HG03108 (cell line): Measurements from ENCODE around the gene FCHSD2.
A peak's percentile ranks its signal among the peaks of the same experiment; 100 is the strongest.

Experiments used
- ATAC-seq: cut with Tn5 transposase; IDR thresholded peaks from one replicate; pipeline ENCODE4 v1.9.1; 2021; ENCODE audit warnings: moderate library complexity; ENCODE audit not compliant: unreplicated experiment

The FCHSD2 gene

DNA sequence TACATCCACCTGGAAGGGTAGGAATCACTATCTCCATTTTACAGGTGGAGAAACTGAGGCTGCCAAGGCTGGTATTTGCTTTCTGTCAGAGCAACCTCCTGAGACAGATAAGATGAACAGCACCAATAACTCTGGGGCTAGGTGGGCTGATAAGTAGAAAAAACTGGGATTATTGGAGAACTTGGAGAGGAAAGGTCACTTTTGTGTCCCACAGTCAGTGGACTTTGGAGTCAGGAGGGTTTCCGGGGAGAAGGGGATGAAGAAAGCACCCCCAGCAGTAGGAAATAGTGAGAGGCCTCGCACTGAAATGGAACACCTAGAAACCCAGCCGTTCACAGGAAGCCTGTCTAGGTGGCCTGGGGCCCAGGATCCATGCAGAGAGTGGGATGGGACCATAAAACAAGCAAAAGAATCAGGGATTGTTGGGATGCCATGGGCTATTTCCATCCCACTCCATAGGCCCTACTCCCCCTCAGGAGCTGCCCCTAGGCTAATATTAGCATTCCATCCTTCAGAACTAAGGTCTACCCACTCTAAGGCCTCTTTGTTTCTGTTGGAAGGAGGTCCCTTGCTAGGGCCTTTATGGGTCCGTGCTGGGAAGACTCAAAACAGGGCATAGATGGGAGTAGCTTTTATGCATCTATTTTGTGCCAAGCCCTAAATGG, 31.0 kb upstream of the FCHSD2 start:
- ATAC-seq: no peak

DNA sequence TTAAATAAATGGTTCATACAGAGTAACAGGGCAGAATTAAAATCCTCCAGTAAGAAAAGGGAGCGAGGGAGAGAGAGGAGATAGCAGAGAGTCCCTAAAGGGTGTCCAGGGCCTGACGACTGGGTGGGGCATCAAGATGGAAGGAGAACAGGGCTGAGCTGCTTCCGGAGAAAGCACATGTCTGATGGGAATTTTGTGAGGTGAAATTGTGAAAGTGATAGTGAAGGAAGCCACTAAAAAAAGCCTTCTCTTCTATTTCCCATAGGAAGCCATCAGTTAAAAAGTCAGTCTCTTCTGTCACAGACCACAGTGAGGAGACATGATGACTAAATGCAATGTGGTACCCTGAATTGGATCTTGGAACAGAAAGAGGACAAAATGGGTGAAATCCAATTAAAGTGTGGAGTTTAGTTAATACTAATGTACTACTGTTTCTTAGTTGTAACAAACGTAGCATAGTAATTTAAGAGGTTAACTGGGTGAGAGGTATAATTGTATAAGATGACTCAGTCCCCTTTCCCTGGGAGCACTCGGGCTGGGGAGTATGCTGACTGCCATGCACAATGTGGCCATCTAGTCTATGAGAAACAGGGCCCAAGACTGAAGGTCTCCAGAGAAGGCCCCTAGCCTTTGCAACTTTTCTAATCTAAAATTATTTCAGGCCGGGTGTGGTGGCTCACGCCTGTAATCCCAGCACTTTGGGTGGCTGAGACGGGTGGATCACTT, 29.5 kb upstream of the FCHSD2 start:
- ATAC-seq: no peak

DNA sequence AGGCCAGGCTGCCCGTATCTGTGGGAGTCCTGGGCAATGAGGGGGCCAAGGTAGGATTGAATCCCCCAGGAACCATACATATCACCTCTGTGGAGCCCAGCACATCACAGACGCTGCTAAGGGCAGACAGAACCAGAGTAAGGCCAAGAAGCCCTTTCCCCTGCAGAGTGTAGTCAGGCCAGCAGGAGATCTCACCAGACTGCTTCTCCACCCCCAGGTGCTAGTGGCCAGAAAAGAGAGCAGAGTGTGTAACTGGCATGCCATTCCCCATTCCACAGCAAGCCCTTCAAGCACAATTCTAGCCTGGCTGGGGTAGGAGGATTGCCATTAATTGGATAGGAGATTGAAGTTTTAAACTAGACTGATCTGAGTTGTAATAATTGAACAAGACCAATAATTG, 28.0 kb upstream of the FCHSD2 start:
- no peak for ATAC-seq

DNA sequence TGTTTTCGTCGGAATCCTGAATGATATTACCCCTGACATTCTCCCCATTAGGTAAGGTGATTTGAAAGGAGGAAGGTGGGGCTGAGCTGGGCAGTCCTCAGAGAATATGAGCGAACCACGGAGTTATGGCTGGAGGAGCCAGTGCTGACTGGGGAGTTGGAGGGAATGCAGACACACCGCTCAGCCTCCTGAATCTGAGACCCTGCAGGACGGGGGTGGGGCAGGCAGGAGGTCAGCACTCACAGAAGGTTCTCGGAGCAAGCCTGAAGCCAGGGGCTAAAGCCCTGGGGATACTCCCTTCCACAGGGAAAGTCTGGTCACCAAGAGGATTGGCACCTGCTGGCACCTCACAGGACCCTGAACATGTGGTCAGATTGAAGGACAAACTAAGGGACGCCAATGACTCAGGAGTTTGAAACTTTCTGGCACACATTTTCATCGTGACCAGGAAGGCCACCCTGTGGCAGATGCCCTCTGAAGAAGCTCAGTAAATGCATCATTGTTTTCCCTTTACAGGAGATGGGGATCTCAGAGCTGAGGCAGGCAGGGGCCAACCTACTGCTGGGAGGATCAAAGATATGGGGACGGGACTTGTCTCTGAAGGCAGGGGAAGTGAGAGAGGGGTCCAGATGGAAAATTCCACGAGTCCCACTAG, 26.9 kb upstream of the FCHSD2 start:
- ATAC-seq: no peak

DNA sequence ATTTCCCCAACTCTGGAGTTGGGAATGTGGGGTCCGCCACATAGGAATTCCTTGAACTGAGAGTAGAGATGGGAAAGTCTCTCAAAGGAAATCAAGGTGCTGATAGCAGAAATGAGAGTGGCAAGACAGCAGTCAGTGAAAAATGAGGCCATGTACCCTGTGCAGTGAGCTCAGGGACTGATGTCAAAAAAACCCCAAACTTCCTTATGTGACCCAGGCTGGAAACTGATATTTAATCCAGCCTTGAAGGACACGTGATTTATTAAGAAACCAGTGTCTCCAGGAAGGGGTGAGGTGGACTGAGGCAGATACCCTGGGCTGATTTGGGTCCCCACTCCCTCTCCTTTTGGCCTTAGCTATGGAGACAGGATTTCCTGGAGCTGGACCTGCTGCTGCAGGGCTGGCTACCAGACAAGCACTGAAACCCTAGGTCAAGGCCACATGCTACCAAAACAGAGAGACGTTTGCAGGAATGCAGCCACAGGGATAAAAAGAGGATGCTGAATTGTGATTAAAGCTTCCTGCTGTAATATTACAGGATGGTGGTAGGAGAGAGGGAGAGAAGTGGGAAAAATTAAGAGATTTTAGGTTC, 25.3 kb upstream of the FCHSD2 start:
- no peak for ATAC-seq

DNA sequence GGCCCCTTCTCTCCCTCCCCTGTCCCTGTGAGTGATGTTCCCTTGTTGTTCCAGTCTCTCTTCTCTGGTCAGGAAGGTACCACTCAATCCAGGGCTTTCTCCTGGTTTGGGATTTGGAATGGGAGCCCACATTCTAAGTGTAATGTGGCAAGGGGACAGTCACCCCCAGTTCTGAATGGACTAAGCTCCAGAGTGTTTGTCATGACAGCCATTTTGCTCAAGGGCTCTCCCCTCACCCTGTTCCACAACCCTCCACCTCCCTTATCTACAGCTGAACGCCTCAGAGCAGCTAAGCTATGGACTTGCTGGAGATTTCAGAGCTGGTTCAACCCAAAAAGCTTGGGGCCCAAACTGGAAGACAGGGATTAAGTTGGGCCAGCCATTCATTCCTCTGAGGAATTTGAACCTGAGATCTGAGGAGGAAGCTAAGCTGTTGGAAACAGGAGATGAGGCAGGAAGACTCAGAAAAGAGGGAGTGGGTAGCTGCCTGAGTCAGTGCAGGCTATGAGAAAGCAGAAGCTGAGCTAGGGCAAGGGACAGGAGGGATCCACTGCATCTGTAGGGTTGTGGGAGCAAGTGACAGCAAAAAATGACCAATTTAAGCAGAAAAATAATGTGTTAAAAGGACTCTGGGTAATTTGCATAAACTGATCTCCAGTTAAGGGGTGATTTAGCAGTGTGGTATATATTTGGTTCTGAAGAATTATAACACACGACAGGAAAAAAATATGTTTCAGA, 22.9 kb upstream of the FCHSD2 start:
- ATAC-seq: no peak

DNA sequence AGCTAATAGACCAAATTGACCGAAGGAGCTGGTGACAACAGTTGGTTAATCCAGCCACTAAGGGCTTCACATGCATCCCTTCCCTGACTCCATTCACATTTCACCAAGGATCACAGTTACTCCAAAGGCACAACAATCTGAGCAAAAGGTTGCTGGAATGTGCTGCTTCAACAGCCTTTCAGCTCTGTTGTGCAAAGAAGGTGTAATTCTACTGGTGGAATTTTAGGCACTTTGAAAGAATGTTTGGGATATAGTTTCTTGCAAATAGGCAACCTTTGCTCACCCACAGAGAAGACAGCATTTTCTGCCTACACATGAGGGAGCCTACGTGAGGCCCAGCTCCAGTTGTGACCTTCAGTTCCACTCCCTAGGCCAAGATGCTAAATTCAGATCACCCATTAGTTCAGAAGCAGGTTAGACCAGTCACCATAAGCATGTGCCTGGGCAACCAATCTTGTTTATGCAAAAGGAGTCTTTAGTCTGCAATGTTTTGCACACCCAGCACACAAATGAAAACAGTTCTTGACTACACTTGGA, 21.6 kb upstream of the FCHSD2 start:
- ATAC-seq: no peak

DNA sequence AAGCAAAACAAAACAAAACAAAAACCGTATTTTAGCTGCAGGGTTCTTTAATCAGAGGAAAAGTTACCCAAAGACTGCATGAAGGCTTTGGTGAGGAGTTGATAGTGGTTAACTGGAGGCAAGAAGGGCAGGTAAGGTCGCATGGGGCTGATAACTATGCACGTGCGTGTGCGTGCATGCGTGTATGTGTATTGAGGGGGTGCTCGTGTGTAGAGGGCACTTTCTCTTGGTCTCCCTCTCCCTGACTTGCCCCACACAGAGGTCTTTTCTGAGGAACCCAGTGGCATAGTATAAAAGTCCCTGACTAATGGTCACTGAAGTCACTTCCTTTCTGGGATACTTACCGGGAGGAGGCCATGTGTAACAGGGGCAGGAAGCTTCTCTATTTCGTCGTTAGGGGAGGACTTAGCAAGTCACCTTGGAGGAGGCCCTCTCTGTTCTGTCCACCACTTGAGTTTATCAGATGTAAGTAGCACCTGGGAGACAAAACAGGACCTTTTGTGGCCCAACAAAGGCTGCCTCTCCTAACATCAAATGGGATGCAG, 20.1 kb upstream of the FCHSD2 start:
- no peak for ATAC-seq

DNA sequence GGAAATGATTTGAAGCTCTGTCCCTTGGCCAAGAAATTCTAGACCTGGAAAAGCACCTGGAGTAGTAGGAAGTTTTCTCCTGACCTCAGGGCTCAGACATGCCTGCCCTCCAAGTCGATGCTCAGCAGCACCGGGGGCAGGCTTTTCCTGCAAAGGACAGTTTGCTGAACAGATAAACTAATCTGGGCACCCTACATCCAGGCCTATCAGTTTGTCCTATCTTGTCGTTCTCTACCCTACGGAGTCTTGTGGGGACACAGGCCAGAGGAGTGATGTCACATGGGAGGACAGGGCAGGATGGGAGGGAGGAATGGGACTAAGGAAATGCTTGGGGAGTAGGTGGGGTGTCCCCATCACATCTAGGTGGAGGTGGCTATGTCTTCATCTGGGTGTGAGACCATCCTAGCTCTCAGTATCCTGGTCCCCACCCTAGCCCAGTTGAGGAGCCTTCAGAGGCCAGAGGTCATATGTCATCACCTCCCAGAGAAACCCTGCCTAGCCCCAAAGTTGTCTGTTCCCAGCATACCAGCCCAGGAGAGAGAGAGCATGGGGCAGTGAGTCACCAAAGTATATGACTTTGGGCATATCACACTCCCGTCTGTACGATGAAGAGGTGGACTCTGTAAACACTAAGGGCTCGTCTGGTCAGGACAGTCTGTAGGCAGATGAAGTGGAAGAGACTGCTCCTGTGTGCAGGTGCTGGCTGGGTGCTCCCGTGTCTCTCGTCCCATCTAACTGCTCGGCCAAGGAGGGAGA, 18.1 kb upstream of the FCHSD2 start:
- ATAC-seq: no peak

DNA sequence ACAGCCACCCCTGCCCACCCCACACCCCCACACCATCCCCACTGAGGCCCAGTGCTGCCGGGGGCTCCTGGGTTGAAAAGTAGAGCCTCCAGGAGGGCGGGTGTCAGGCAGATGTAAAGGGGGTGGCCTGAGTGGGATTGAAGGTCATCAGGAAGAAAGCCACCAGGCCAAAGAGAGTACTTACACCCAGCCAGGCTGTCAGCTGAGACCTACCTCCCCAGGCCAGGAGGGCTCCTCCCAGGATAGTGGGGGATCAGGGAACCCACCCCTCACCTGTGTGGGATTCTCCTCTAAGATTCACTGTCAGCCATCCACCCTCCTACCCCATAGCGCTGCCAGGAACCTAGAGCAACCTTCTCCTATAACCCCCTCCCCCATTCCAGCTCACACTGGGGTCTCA, 17.2 kb upstream of the FCHSD2 start:
- ATAC-seq: no peak

DNA sequence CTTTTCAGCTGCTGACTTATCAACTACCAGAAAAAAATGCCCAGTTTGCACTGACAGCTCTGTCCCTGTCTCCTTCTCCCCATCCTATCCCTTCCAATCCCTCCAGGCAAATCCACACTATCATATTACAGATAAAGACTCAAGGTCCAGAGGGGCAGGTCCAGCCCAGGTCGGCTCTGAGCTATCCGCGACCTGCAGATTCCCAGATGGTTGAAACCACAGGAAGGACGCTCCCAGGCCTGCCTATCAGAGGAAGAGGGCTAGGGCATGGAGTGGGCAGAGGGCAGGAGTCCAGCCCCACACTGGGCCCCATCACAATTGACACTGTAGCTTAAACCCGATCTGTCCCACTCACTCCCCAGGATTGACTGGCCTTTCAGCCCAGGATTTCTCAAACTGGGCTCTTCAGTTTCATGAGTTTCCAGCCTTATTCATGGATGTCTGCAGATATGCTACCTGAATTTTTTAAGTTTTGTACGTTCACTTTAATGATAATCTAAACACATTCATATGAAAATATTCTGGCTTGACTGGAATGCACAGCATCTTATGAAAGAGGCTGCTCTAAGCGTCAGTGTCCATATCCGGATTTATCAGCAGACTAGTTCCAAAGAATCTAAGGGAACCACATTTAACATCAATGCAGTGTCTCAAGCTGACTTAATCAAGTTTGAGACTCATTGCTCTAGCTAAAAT, 16.4 kb upstream of the FCHSD2 start:
- ATAC-seq: no peak

DNA sequence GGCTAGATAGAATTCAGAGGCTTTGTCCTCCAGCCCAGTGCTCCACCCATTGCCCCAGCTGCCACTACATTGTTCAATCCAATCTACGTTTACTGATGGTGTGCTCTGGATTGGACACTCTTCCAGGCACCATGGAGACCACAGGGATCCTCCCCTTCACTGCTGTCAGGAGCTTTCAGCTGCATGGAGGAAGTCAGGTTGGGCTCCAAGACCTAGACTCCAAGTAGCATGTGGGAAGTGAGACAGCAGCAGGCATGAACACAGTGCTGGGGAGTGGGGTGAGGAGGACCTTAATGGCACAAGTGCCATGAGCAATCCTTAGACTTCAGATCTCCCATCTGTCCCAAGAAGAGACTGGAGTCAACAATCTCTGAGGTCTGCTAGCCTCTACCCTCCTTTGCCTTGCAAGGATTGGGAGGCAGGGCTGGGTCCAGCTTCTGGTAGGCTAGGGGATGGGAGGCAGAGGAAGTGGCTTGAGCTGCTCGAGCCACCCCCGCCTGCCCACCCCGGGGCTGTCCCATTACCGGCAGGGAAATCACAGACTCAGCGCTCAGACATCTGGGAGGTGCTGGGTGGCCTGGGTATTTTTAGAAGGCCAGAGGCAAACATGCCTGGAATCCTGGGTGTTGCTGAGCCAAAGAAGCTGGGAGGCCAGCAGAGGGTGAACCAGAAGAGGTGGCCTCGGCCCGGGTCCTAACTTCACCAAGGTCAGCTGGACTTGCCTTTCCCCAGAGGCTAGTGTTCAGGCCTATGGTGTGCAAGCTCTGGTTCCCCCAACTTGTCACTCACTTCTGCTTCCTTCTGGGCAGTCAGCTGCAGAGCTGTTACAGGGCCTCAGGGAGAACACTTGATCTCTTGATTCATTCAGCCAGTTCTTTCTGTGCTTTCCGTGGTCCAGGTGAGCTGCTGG, 15.2 kb upstream of the FCHSD2 start:
- peak; percentile 39 for ATAC-seq

DNA sequence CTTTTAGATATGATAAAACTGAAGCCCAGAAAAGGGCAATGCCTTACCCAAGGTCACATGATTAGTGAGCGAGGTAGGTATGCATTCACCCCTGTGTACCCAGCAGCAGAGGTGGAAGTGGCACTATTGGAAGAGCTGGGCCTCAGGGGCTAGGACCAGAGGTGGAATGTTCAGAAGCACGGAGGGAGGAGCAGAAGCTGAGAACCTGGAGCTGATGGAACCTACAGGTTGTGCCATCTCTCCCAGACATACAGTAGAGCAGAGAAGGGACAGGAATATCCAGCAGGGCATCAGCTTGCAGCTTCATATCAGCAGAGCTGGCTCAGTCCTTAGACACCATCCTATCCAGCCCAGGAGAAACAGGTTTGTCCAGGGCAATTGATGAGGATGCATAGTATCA, 14.6 kb upstream of the FCHSD2 start:
- no peak for ATAC-seq

DNA sequence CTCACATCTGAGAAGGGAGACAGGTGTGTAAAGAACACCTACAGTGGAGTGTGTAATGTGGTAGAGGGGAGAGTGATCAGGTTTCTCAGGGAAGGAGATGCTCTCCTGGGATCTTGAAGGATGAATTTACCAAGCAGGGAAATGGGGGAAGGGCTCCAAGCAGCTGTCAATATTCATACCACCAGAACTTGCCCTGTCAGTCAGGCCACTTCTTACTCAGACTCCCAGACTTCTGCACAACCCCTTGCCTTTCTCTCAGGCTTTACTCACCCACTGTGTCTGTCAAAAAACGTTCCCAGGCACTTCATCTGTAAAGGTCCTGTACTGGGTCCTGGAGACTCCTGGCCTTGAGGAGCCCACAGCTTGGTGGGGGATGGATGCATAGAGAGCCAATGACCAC, 14.0 kb upstream of the FCHSD2 start:
- no peak for ATAC-seq

DNA sequence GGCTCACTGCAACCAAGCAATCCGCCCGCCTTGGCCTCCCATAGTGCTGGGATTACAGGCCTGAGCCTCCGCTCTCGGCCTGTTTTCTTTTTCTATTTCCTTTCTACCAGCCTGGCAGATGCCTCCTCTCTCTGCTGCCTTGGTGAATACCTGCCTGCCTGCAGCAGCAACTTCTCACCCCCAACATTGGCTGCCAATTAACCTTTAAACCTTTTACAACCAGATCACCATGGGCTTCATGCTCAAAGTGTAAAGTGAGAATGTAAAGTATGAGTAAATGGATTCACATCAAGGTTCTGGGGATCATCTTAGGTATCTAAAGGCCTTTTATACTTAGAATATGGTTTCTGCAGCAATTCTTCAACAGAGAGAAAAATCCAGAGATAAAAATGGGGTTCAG, 13.0 kb upstream of the FCHSD2 start:
- ATAC-seq: no peak

DNA sequence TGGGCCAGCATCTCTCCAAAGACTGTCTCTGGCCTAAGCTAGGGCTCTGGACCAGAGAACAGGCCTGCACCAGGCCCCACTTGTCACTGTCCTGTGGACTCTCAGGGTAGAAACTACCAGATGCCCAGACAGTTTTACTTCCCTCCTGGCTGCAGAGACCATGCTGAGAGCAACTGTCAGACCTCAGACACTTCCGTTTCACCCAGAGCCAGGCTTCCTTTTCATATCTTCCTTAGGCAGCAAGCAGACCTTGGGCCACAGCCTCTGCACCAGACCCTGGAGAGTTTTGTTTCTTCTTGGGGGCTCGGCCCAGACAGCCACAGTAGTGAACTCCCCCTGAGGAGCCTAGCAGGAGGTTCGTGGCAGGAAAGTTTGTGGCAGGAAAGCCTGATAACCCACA, 12.1 kb upstream of the FCHSD2 start:
- ATAC-seq: peak; percentile 35

DNA sequence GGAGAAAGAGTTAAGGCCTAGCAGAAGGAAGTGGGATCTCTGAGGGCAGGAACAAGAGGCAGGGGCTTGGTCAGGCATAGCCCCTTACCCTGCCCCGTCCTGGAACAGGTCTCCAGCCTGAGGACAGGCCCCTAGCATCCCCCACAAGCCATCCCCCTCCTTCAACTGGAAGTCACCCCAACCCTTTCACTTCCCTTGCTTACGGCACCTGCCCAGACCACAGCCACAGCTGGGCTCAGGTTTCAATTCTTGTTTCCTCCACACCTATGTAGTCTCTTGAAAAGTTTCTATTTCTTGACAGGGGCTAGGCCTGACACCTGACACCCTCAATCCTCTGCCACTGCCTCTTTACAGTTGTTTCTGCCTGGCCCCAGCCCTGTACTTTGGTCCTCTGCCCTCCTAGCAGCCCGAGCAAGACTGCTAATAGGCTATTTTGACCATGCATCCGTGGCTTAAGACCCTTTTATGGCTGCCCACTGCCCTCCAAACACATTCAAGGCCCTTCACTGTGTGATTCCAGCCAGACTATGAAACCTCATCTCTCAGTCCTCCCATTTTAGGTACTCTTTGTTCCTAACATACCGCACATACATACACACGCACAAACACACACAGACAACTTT, 10.9 kb upstream of the FCHSD2 start:
- ATAC-seq: peak; percentile 57
